GM12873 (cell line): Measurements from ENCODE around the gene EGFR.

ENCODE experiments used
- TF ChIP-seq, protein P1 (sequence below): IDR thresholded peaks from 2 replicates; pipeline ENCODE4 v1.5.1; 2012; ENCODE audit warnings: low read depth, mild to moderate bottlenecking, moderate library complexity, low read length, control low read depth; ENCODE audit not compliant: insufficient read depth; ENCODE audit errors: missing control alignments

Gene EGFR

GRCh38 chr7:55212838-55213237 is 194.0 kb downstream of the EGFR start:
- TF ChIP-seq, protein P1, sequence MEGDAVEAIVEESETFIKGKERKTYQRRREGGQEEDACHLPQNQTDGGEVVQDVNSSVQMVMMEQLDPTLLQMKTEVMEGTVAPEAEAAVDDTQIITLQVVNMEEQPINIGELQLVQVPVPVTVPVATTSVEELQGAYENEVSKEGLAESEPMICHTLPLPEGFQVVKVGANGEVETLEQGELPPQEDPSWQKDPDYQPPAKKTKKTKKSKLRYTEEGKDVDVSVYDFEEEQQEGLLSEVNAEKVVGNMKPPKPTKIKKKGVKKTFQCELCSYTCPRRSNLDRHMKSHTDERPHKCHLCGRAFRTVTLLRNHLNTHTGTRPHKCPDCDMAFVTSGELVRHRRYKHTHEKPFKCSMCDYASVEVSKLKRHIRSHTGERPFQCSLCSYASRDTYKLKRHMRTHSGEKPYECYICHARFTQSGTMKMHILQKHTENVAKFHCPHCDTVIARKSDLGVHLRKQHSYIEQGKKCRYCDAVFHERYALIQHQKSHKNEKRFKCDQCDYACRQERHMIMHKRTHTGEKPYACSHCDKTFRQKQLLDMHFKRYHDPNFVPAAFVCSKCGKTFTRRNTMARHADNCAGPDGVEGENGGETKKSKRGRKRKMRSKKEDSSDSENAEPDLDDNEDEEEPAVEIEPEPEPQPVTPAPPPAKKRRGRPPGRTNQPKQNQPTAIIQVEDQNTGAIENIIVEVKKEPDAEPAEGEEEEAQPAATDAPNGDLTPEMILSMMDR = no peak

DNA sequence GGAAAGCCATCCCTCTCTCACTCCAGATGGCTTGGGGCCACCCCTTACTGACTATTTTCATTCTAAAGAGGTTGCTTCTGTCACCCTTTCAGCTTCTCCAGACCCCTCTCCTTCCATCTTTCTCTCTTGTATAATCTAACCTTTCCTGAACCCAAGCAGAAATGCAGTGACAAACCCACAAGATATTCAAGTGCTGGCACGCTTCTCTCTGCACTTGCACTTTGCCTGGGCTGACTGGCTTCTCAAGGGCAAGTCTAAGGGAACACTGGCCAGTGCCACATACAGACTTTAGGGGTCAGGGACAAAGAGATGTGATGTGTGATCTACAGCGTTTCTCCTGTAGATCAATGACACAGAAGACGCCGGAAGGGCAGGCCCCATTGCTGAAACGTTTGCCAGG is 195.9 kb downstream of the EGFR start:
- TF ChIP-seq, protein P1 = no peak

DNA sequence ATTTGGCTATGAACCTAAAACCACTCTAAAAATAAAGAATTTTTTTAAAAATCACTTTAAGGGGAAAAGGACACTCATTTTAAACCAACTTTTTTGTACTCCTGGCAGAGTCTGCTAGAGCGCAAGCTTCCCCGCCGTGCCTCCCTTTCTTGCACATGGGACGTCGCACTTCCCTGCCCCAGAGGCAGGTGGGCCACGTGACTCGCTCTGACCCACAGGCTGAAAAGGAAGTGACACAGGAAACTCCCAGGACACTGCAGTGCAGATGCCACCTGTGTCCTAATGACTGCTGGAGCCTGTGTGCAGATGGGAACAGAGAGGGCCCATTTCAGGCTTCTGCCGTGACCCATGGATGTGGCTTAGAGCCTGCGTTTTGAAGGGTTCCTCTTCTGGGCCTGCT is 204.2 kb downstream of the EGFR start:
- TF ChIP-seq, protein P1 = no peak

DNA sequence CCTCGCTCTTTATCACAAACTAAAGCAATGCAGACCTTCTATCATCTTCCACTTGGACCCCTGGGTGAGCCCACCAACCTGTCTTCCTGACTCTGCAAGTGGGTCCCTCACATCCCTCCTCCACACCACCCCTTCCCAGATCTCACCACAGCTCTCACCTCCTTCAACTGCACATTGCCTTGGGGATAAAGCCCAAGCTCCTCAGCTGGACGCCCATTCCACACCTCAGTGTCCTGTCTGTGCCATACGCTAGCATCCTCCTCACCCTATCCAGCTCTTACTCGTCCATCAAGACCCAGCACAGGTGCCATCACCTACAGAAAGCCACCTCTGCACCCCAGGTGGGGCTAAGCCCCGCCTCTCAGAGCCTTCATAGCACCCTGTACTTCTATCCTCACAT is 205.3 kb downstream of the EGFR start:
- TF ChIP-seq, protein P1 = no peak

- TF ChIP-seq, protein P1 = no peak
Measured at GRCh38 chr7:55224810-55225209, 206.0 kb downstream of the EGFR start.

DNA sequence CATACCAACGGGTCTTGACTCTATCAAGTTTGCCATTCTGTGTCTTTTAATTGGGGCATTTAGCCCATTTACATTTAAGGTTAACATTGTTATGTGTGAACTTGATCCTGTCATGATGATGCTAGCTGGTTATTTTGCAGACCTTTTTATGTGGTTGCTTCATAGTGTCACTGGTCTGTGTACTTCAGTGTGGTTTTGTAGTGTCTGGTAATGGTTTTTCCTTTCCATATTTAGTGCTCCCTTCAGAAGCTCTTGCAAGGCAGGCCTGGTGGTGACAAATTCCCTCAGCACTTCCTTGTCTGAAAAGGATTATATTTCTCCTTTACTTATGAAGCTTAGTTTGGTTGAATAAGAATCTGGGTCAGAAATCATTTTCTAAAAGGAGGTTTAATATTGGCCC is 211.2 kb downstream of the EGFR start:
- TF ChIP-seq, protein P1 = no peak

DNA sequence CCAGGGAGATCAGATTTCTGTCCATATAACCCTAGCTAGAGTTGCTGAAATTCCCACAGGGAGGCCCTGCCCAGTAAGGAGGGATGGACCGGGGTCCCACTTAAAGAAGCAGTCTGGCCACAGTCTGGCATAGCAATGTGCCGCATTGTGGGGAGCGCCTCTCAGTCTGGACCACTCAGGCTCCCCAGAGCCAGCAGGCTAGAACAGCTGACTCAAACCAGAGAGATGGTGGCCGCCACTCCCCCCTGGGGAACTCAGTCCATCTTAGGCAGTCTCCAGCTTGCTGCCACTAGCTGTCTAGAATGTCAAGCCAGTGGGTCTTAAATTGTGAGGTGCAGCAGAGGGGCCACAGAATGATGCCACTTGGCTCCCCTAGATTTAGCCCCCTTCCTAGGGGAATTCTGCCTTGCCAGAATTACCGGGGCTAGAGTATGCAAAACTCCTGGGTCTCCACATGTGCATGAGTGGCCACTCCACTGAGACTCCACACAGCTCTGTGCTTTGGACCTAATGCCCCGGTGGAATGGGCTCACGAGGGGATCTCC is 213.0 kb downstream of the EGFR start:
- TF ChIP-seq, protein P1 = no peak
